CD4-positive, alpha-beta T cell treated with Interferon alpha-2 for 1 hour (primary cell): ENCODE data around the gene SIPA1.
"Not testable (repeated sequence)": the region's sequence is repeated elsewhere in the genome, so short reads cannot be mapped to it uniquely, and the experiment has no call there.

Experiments used
- DNase-seq, 2 donors: peaks; one replicate each; pipeline ENCODE4 v3.0.0-alpha.2; 2020 to 2022

SIPA1 gene

GRCh38 chr11:65661599-65662246 is 23.8 kb downstream of the SIPA1 start:
- DNase-seq, result no peak

GRCh38 chr11:65662247-65662798 is 24.4 kb downstream of the SIPA1 start:
- no peak for DNase-seq

GRCh38 chr11:65662799-65663638 is 25.1 kb downstream of the SIPA1 start, which contains the start of gene RELA:
RELA (minus strand) TSS chr11:65662916; CDS start chr11:65662832, 84 bp downstream.
- DNase-seq, result peak; percentile 92 to 93

GRCh38 chr11:65663639-65664200 is 25.8 kb downstream of the SIPA1 start:
- DNase-seq, result peak; percentile 53 to 62

GRCh38 chr11:65672180-65672860 is 34.4 kb downstream of the SIPA1 start:
- DNase-seq, result no peak

GRCh38 chr11:65672982-65673381 is 35.1 kb downstream of the SIPA1 start:
- no peak for DNase-seq

- no peak for DNase-seq
Observed at GRCh38 chr11:65680192-65680743, 42.4 kb downstream of the SIPA1 start.

GRCh38 chr11:65683480-65683879 is 45.6 kb downstream of the SIPA1 start:
- not testable (repeated sequence) for DNase-seq

GRCh38 chr11:65685981-65686380 is 48.1 kb downstream of the SIPA1 start:
- DNase-seq, result no peak

- DNase-seq, result not testable (repeated sequence)
Observed at GRCh38 chr11:65691847-65692246, 53.9 kb downstream of the SIPA1 start.

GRCh38 chr11:65692367-65692766 is 54.5 kb downstream of the SIPA1 start:
- DNase-seq, result no peak

- DNase-seq, result no peak
Observed at GRCh38 chr11:65695459-65696241, 57.7 kb downstream of the SIPA1 start.

GRCh38 chr11:65696802-65697552 is 59.1 kb downstream of the SIPA1 start:
- no peak for DNase-seq

GRCh38 chr11:65698205-65698604 is 60.3 kb downstream of the SIPA1 start:
- DNase-seq, result no peak

- no peak for DNase-seq
Observed at GRCh38 chr11:65699306-65699705, 61.4 kb downstream of the SIPA1 start.

GRCh38 chr11:65700399-65700798 is 62.5 kb downstream of the SIPA1 start:
- no peak for DNase-seq
